Glomerular endothelial cell (primary cell): Measurements from ENCODE around the gene WIPI1. TPM values are rescaled to one million over a fixed set of nuclear protein-coding genes. Genes with fewer than 3 reads are reported as not detected.
"Not testable (repeated sequence)": the region's sequence is repeated elsewhere in the genome, so short reads cannot be mapped to it uniquely, and the experiment has no call there.

ENCODE experiments used
- DNase-seq: peaks from one replicate; pipeline ENCODE4 v3.0.0-alpha.2; 2011; ENCODE audit warnings: low read depth, low spot score; ENCODE audit errors: extremely low read depth
- total RNA-seq: library from RNA; depleted of rRNA; stranded (reverse); fragments of >200 nt; gene quantifications from 2 replicates; pipeline ENCODE4 v1.2.3, GENCODE V29; 2015

The WIPI1 gene
- 75.8 and 99.5 TPM in 2 replicates for total RNA-seq

GRCh38 chr17:68457168-68457538 is at the start of gene WIPI1:
Gene WIPI1 (minus strand): TSS chr17:68457496. CDS start chr17:68457421, 75 bp downstream.
- DNase-seq, result no peak

GRCh38 chr17:68505951-68506350 is 48.7 kb upstream of the WIPI1 start:
- DNase-seq, result no peak

- DNase-seq, result no peak
Observed at GRCh38 chr17:68501074-68501473, 43.8 kb upstream of the WIPI1 start.

GRCh38 chr17:68499587-68499986 is 42.3 kb upstream of the WIPI1 start:
- DNase-seq, result no peak

- DNase-seq, result no peak
Observed at GRCh38 chr17:68498479-68499326, 41.4 kb upstream of the WIPI1 start.

- no peak for DNase-seq
Observed at GRCh38 chr17:68497885-68498319, 40.6 kb upstream of the WIPI1 start.

GRCh38 chr17:68495081-68495480 is 37.8 kb upstream of the WIPI1 start:
- DNase-seq, result no peak

GRCh38 chr17:68492394-68493054 is 35.2 kb upstream of the WIPI1 start:
- not testable (repeated sequence) for DNase-seq

- DNase-seq, result no peak
Observed at GRCh38 chr17:68491381-68492231, 34.3 kb upstream of the WIPI1 start.

GRCh38 chr17:68489919-68490318 is 32.6 kb upstream of the WIPI1 start:
- no peak for DNase-seq

GRCh38 chr17:68484458-68484857 is 27.2 kb upstream of the WIPI1 start:
- DNase-seq, result no peak

- DNase-seq, result no peak
Observed at GRCh38 chr17:68482576-68483041, 25.3 kb upstream of the WIPI1 start.

GRCh38 chr17:68480885-68481284 is 23.6 kb upstream of the WIPI1 start:
- no peak for DNase-seq

GRCh38 chr17:68470961-68471360 is 13.7 kb upstream of the WIPI1 start:
- no peak for DNase-seq

- DNase-seq, result no peak
Observed at GRCh38 chr17:68468788-68469187, 11.5 kb upstream of the WIPI1 start.

GRCh38 chr17:68468334-68468733 is 11.0 kb upstream of the WIPI1 start:
- no peak for DNase-seq

- DNase-seq, result no peak
Observed at GRCh38 chr17:68463211-68464019, 6.1 kb upstream of the WIPI1 start.

- no peak for DNase-seq
Observed at GRCh38 chr17:68462381-68463210, 5.3 kb upstream of the WIPI1 start.

- DNase-seq, result no peak
Observed at GRCh38 chr17:68461589-68461988, 4.3 kb upstream of the WIPI1 start.
